HepG2 (cell line): Measurements from ENCODE around the gene KXD1. TPM values are rescaled to one million over a fixed set of nuclear protein-coding genes. Genes with fewer than 3 reads are reported as not detected.

Experiments used
- ARNT2 ChIP-seq: sonication (generic); formaldehyde crosslinking; IDR thresholded peaks from 2 replicates; pipeline ENCODE4 v1.8.0; 2022; ENCODE audit warnings: mild to moderate bottlenecking, low read depth, missing genetic modification reagents, moderate library complexity
- CBFB ChIP-seq: sonication (generic); formaldehyde crosslinking; IDR thresholded peaks from 2 replicates; pipeline ENCODE4 v1.4.0; 2020; ENCODE audit warnings: missing genetic modification reagents
- CBX5 ChIP-seq: sonication (generic); formaldehyde crosslinking; IDR thresholded peaks from 2 replicates; pipeline ENCODE4 v1.4.0; 2020; ENCODE audit warnings: missing genetic modification reagents, borderline replicate concordance
- DPF2 ChIP-seq: sonication (generic); formaldehyde crosslinking; IDR thresholded peaks from 2 replicates; pipeline ENCODE4 v1.4.0; 2020; ENCODE audit warnings: mild to moderate bottlenecking, low read depth, missing genetic modification reagents, borderline replicate concordance
- ESRRA ChIP-seq: sonication (generic); formaldehyde crosslinking; IDR thresholded peaks from 2 replicates; pipeline ENCODE4 v1.5.1; 2020; ENCODE audit warnings: mild to moderate bottlenecking, low read depth, missing genetic modification reagents
- GABPB1 ChIP-seq: IDR thresholded peaks from 2 replicates; pipeline ENCODE4 v1.6.1; 2016; ENCODE audit warnings: mild to moderate bottlenecking, missing genetic modification reagents, moderate library complexity, missing compliant biosample characterization
- GATAD2A ChIP-seq: IDR thresholded peaks from 2 replicates; pipeline ENCODE4 v1.6.1; 2016
- HIVEP1 ChIP-seq: sonication (generic); formaldehyde crosslinking; IDR thresholded peaks from 2 replicates; pipeline ENCODE4 v1.4.0; 2020; ENCODE audit warnings: mild to moderate bottlenecking, missing genetic modification reagents
- HMG20A ChIP-seq: IDR thresholded peaks from 2 replicates; pipeline ENCODE4 v1.6.1; 2016; ENCODE audit warnings: borderline replicate concordance
- IKZF1 ChIP-seq: fragments of 450-650 bp; IDR thresholded peaks from 2 replicates; pipeline ENCODE4 v1.7.1; 2016
- KDM4B ChIP-seq: sonication (generic); formaldehyde crosslinking; IDR thresholded peaks from 2 replicates; pipeline ENCODE4 v1.4.0; 2020; ENCODE audit warnings: missing genetic modification reagents
- KLF11 ChIP-seq: IDR thresholded peaks from 2 replicates; pipeline ENCODE4 v1.6.1; 2016; ENCODE audit warnings: missing compliant biosample characterization
- MAZ ChIP-seq, 2 experiments: sonication (generic) in 1 of 2; formaldehyde crosslinking in 1 of 2; IDR thresholded peaks; 2 replicates each; pipeline versions ENCODE4 v1.5.0 to v1.6.1; 2012 to 2020; ENCODE audit warnings: low read depth in 2 of 2, mild to moderate bottlenecking in 2 of 2, borderline replicate concordance in 1 of 2, improper control_type of control experiment in 1 of 2, low read length in 1 of 2, missing genetic modification reagents in 1 of 2, moderate library complexity in 1 of 2
- MED13 ChIP-seq: sonication (generic); formaldehyde crosslinking; IDR thresholded peaks from 2 replicates; pipeline ENCODE4 v1.5.0; 2020; ENCODE audit warnings: missing genetic modification reagents
- MXD4 ChIP-seq: IDR thresholded peaks from 2 replicates; pipeline ENCODE4 v1.6.1; 2016; ENCODE audit warnings: mild to moderate bottlenecking, missing biosample characterization, missing genetic modification reagents
- RARA ChIP-seq: IDR thresholded peaks from 2 replicates; pipeline ENCODE4 v1.6.1; 2016; ENCODE audit warnings: missing genetic modification reagents, missing compliant biosample characterization
- SALL1 ChIP-seq: sonication (generic); formaldehyde crosslinking; IDR thresholded peaks from 2 replicates; pipeline ENCODE4 v1.8.0; 2022; ENCODE audit warnings: mild to moderate bottlenecking, missing genetic modification reagents
- SATB2 ChIP-seq: sonication (generic); formaldehyde crosslinking; IDR thresholded peaks from 2 replicates; pipeline ENCODE4 v1.5.0; 2020; ENCODE audit warnings: missing genetic modification reagents
- SIX1 ChIP-seq: sonication (generic); formaldehyde crosslinking; IDR thresholded peaks from 2 replicates; pipeline ENCODE4 v1.4.0; 2020; ENCODE audit warnings: missing genetic modification reagents, borderline replicate concordance
- TCF7 ChIP-seq: sonication (generic); IDR thresholded peaks from 2 replicates; pipeline ENCODE4 v1.6.1; 2016; ENCODE audit warnings: antibody characterized with exemption, low read depth
- U2AF2 ChIP-seq: fragments of 200-400 bp; formaldehyde crosslinking; IDR thresholded peaks from 2 replicates; pipeline ENCODE4 v1.6.1; 2017; ENCODE audit warnings: low read depth, mild to moderate bottlenecking, low read length
- ZNF292 ChIP-seq: sonication (generic); formaldehyde crosslinking; IDR thresholded peaks from 2 replicates; pipeline ENCODE4 v1.8.1; 2022; ENCODE audit warnings: mild to moderate bottlenecking, low read depth, missing genetic modification reagents, borderline replicate concordance
- ZNF350 ChIP-seq: sonication (generic); formaldehyde crosslinking; IDR thresholded peaks from 2 replicates; pipeline ENCODE4 v1.4.0; 2020; ENCODE audit warnings: mild to moderate bottlenecking, low read depth, missing genetic modification reagents, borderline replicate concordance
- ZNF431 ChIP-seq: sonication (generic); formaldehyde crosslinking; IDR thresholded peaks from 2 replicates; pipeline ENCODE4 v1.9.0; 2022; ENCODE audit warnings: missing genetic modification reagents, low read depth, mild to moderate bottlenecking, borderline replicate concordance
- ZNF709 ChIP-seq: sonication (generic); formaldehyde crosslinking; IDR thresholded peaks from 2 replicates; pipeline ENCODE4 v1.5.0; 2020; ENCODE audit warnings: mild to moderate bottlenecking, missing genetic modification reagents
- ZNF749 ChIP-seq: sonication (generic); formaldehyde crosslinking; IDR thresholded peaks from 2 replicates; pipeline ENCODE4 v1.8.0; 2022; ENCODE audit warnings: mild to moderate bottlenecking, missing genetic modification reagents, moderate library complexity, borderline replicate concordance
- polyA plus RNA-seq, 8 experiments: library from polyadenylated mRNA; depleted of rRNA in 3 of 8; stranded (reverse) in 7 of 8; unstranded in 1 of 8; fragments of >200 nt; fragmentation: Illumina TruSeq in 4 of 8; extraction: Trizol in 4 of 8; gene quantifications; 2 replicates each; pipeline versions ENCODE4 v1.2.1 to v1.2.3, GENCODE V29; 2011 to 2016; ENCODE audit warnings: low read depth in 4 of 8, missing spikeins in 1 of 8, mixed read lengths in 1 of 8; ENCODE audit not compliant: insufficient read depth in 1 of 8
- total RNA-seq, 5 experiments: library from RNA; depleted of rRNA; stranded (reverse); fragments of >200 nt; fragmentation: Illumina TruSeq; extraction: Trizol; gene quantifications; 2 replicates each; pipeline ENCODE4 v1.2.3, GENCODE V29; 2016; ENCODE audit warnings: low read depth in 1 of 5
- TF ChIP-seq, protein P1 (sequence below): sonication (generic); formaldehyde crosslinking; IDR thresholded peaks from 2 replicates; pipeline ENCODE4 v1.4.0; 2020; ENCODE audit warnings: mild to moderate bottlenecking, missing genetic modification reagents, borderline replicate concordance

Gene KXD1
- total and polyA plus RNA-seq, 2 of the 13 experiments (the other 11 are each of a cell fraction or from before 2014, with no cell fraction given) = 44.6 to 143 TPM

DNA sequence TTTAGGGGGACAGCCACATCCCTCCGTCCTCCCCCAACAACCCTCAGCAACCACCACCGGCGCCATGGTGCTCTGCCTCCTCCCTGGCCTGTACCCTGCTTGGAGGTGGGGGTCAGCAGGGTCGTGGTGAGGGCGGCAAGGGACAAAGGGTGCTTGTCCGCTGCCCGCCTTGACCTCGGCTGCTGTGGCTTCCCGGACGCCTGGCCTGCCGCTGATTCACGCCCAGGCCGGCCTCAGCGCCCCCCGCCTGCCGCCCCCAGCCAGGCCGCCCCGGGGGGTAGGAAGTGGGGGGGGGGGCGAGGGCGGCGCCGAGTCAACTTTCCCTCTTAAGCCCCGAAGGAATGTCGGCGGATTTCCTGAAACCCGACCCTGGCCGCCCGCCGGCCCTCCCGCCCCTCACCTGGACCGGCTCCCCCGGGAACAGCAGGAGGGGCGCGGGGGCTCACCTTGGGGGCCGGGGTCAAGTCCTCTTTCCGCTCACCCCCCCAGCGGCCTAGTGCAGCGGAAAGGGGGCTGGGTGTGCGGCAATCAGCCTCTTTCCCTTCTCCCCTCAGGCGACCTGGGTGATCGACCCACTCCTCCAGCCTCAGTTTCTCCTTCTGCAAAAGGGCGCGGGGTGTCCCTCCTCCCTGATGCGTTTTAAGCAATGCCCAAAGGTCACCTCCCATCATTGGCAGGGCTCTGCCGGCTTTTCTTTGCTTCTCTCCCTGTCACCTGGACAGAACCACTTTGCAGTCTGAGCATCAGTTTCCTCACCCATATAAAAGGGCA lies 53.1 kb downstream of the KXD1 start (continued):
- TF ChIP-seq DPF2 (peak; percentile 53; the same call in 1 of the 2 replicates), SIX1 (CRISPR knock-in tag) (peak; percentile 87), ZNF292 (CRISPR knock-in tag) (peak; percentile 51; the same call in 1 of the 2 replicates), IKZF1 (no peak), MXD4 (no peak; the same call in 1 of the 2 replicates), KDM4B (CRISPR knock-in tag) (peak; percentile 18; the same call in 1 of the 2 replicates), SATB2 (CRISPR knock-in tag) (0 out of 2 replicates have a peak, but pooled peaks have one; percentile 39), ZNF350 (CRISPR knock-in tag) (peak; percentile 15; the same call in 1 of the 2 replicates), ARNT2 (CRISPR knock-in tag) (0 out of 2 replicates have a peak, but pooled peaks have one; percentile 49), ZNF431 (CRISPR knock-in tag) (no peak), ZNF749 (CRISPR knock-in tag) (peak; percentile 61; the same call in 1 of the 2 replicates), U2AF2 (no peak), KLF11 (0 out of 2 replicates have a peak, but pooled peaks have one; percentile 8), GABPB1 (CRISPR knock-in tag) (peak; percentile 87), TCF7 (peak; percentile 79; the same call in 1 of the 2 replicates), CBFB (peak; percentile 88), ZNF709 (0 out of 2 replicates have a peak, but pooled peaks have one; percentile 40), RARA (CRISPR knock-in tag) (peak; percentile 97), HIVEP1 (CRISPR knock-in tag) (peak; percentile 34; the same call in 1 of the 2 replicates), MAZ (IDR thresholded peaks at IDR 0.05; ENCODE audit: borderline replicate concordance, low read depth, low read length) (peak; percentile 36; the same call in 1 of the 2 replicates), MAZ (CRISPR knock-in tag; IDR thresholded peaks at IDR 0.05; ENCODE audit: low read depth) (peak; percentile 77), HMG20A (CRISPR knock-in tag) (peak; percentile 84; the same call in 1 of the 2 replicates), MED13 (CRISPR knock-in tag) (peak; percentile 63; the same call in 1 of the 2 replicates), SALL1 (CRISPR knock-in tag) (peak; percentile 55), GATAD2A (CRISPR knock-in tag) (peak; percentile 63), ESRRA (peak; percentile 56; the same call in 1 of the 2 replicates), CBX5 (peak; percentile 19; the same call in 1 of the 2 replicates)
- TF ChIP-seq, protein P1, sequence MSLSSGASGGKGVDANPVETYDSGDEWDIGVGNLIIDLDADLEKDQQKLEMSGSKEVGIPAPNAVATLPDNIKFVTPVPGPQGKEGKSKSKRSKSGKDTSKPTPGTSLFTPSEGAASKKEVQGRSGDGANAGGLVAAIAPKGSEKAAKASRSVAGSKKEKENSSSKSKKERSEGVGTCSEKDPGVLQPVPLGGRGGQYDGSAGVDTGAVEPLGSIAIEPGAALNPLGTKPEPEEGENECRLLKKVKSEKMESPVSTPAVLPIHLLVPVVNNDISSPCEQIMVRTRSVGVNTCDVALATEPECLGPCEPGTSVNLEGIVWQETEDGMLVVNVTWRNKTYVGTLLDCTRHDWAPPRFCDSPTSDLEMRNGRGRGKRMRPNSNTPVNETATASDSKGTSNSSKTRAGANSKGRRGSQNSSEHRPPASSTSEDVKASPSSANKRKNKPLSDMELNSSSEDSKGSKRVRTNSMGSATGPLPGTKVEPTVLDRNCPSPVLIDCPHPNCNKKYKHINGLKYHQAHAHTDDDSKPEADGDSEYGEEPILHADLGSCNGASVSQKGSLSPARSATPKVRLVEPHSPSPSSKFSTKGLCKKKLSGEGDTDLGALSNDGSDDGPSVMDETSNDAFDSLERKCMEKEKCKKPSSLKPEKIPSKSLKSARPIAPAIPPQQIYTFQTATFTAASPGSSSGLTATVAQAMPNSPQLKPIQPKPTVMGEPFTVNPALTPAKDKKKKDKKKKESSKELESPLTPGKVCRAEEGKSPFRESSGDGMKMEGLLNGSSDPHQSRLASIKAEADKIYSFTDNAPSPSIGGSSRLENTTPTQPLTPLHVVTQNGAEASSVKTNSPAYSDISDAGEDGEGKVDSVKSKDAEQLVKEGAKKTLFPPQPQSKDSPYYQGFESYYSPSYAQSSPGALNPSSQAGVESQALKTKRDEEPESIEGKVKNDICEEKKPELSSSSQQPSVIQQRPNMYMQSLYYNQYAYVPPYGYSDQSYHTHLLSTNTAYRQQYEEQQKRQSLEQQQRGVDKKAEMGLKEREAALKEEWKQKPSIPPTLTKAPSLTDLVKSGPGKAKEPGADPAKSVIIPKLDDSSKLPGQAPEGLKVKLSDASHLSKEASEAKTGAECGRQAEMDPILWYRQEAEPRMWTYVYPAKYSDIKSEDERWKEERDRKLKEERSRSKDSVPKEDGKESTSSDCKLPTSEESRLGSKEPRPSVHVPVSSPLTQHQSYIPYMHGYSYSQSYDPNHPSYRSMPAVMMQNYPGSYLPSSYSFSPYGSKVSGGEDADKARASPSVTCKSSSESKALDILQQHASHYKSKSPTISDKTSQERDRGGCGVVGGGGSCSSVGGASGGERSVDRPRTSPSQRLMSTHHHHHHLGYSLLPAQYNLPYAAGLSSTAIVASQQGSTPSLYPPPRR (CRISPR knock-in tag) = peak; percentile 87
